BLaER1 (cell line): ENCODE measurements around the gene TARBP1.
"Not testable (repeated sequence)": the region's sequence is repeated elsewhere in the genome, so short reads cannot be mapped to it uniquely, and the experiment has no call there.

Experiments used
- H3K27ac ChIP-seq: shearing (Covaris generic); formaldehyde crosslinking; 2 replicates; pipeline ENCODE4 v1.8.1; 2022
- H3K27me3 ChIP-seq: shearing (Covaris generic); formaldehyde crosslinking; 2 replicates; pipeline ENCODE4 v1.8.1; 2022
- H3K36me3 ChIP-seq: shearing (Covaris generic); formaldehyde crosslinking; 2 replicates; pipeline ENCODE4 v1.8.1; 2022
- H3K4me1 ChIP-seq: shearing (Covaris generic); formaldehyde crosslinking; 2 replicates; pipeline ENCODE4 v1.8.1; 2022
- H3K4me2 ChIP-seq: shearing (Covaris generic); formaldehyde crosslinking; 2 replicates; pipeline ENCODE4 v1.8.1; 2022
- H3K4me3 ChIP-seq: shearing (Covaris generic); formaldehyde crosslinking; 2 replicates; pipeline ENCODE4 v1.8.1; 2022
- H3K9ac ChIP-seq: shearing (Covaris generic); formaldehyde crosslinking; 2 replicates; pipeline ENCODE4 v1.8.1; 2022
- H3K9me3 ChIP-seq: shearing (Covaris generic); formaldehyde crosslinking; 2 replicates; pipeline ENCODE4 v1.8.1; 2022
- H4K20me1 ChIP-seq: shearing (Covaris generic); formaldehyde crosslinking; 2 replicates; pipeline ENCODE4 v1.8.1; 2022
- Cebpa-rat ChIP-seq: shearing (Covaris generic); IDR thresholded peaks from 2 replicates; pipeline ENCODE4 v1.8.1; 2022

Gene TARBP1

GRCh38 chr1:234361102-234361603, 117.8 kb downstream of the TARBP1 start:
- Histone ChIP-seq H3K27me3 (no peaks in the 10 kb centered on the region), H4K20me1 (no peaks in the 10 kb centered on the region), H3K4me2 (no peak overlapping the region), H3K36me3 (no peaks in the 10 kb centered on the region), H3K9me3 (no peaks in the 10 kb centered on the region), H3K9ac (no peak overlapping the region), H3K4me3 (no peak overlapping the region), H3K27ac (no peak overlapping the region), H3K4me1 (no peaks in the 10 kb centered on the region)
- TF ChIP-seq Cebpa-rat = no peak

- no peak overlapping the region for H3K4me3 ChIP-seq
- no peaks in the 10 kb centered on the region for H3K4me1 ChIP-seq
- H3K36me3 ChIP-seq = no peaks in the 10 kb centered on the region
- H3K9ac ChIP-seq = no peak overlapping the region
- no peak overlapping the region for H3K27ac ChIP-seq
- no peak overlapping the region for H3K4me2 ChIP-seq
- no peaks in the 10 kb centered on the region for H4K20me1 ChIP-seq
- TF ChIP-seq Cebpa-rat = no peak
- no peaks in the 10 kb centered on the region for H3K9me3 ChIP-seq
- no peaks in the 10 kb centered on the region for H3K27me3 ChIP-seq
These were observed 121.1 kb downstream of the TARBP1 start for GRCh38 chr1:234357831-234358230.

- H3K27ac ChIP-seq, H3K27me3 ChIP-seq, H3K36me3 ChIP-seq, H3K4me3 ChIP-seq, H4K20me1 ChIP-seq, H3K9me3 ChIP-seq, H3K4me1 ChIP-seq, H3K9ac ChIP-seq, H3K4me2 ChIP-seq: not testable (repeated sequence)
These were observed 122.2 kb downstream of the TARBP1 start for GRCh38 chr1:234356615-234357269.

- Histone ChIP-seq H3K4me2 (no peak overlapping the region), H3K4me3 (no peak overlapping the region), H3K27me3 (no peaks in the 10 kb centered on the region), H4K20me1 (no peaks in the 10 kb centered on the region), H3K9ac (no peak overlapping the region), H3K4me1 (no peaks in the 10 kb centered on the region), H3K27ac (no peak overlapping the region), H3K36me3 (no peaks in the 10 kb centered on the region), H3K9me3 (no peaks in the 10 kb centered on the region)
- no peak for TF ChIP-seq Cebpa-rat
These were observed 123.0 kb downstream of the TARBP1 start for GRCh38 chr1:234355782-234356510.

- Histone ChIP-seq H3K4me2 (no peak overlapping the region), H3K4me1 (no peaks in the 10 kb centered on the region), H3K36me3 (no peaks in the 10 kb centered on the region), H3K9me3 (no peaks in the 10 kb centered on the region), H4K20me1 (no peaks in the 10 kb centered on the region), H3K27ac (no peak overlapping the region), H3K9ac (no peak overlapping the region), H3K27me3 (no peaks in the 10 kb centered on the region), H3K4me3 (no peak overlapping the region)
- no peak for TF ChIP-seq Cebpa-rat
These were observed 130.0 kb downstream of the TARBP1 start for GRCh38 chr1:234348964-234349363.

GRCh38 chr1:234345237-234345636, 133.7 kb downstream of the TARBP1 start:
- Histone ChIP-seq H3K9me3 (no peaks in the 10 kb centered on the region), H4K20me1 (no peaks in the 10 kb centered on the region), H3K4me1 (no peaks in the 10 kb centered on the region), H3K27ac (no peak overlapping the region), H3K9ac (no peak overlapping the region), H3K27me3 (no peaks in the 10 kb centered on the region), H3K36me3 (no peaks in the 10 kb centered on the region), H3K4me2 (no peak overlapping the region), H3K4me3 (no peak overlapping the region)
- TF ChIP-seq Cebpa-rat = no peak

- Histone ChIP-seq H3K27ac (no peak overlapping the region), H3K4me1 (no peaks in the 10 kb centered on the region), H3K27me3 (no peaks in the 10 kb centered on the region), H3K9me3 (peaks cover 11% of the 10 kb centered on the region), H3K4me3 (no peak overlapping the region), H4K20me1 (no peaks in the 10 kb centered on the region), H3K4me2 (no peak overlapping the region), H3K36me3 (no peaks in the 10 kb centered on the region), H3K9ac (no peak overlapping the region)
- no peak for TF ChIP-seq Cebpa-rat
These were observed 136.2 kb downstream of the TARBP1 start for GRCh38 chr1:234342774-234343173.
